Testis (tissue), 2 donors: ENCODE data around the gene ERGIC3.

Experiments
- POLR2A ChIP-seq: fragments of 450-650 bp; IDR thresholded peaks from one replicate; pipeline ENCODE4 v1.6.1; 2017; ENCODE audit warnings: antibody characterized with exemption, mild to moderate bottlenecking, moderate library complexity
- TF ChIP-seq, protein P1 (sequence below), 3 experiments: fragments of 450-650 bp in 2 of 3; fragments of 200-600 bp in 1 of 3; sonication (generic) in 1 of 3; IDR thresholded peaks; one replicate each; pipeline ENCODE4 v1.5.1; 2016 to 2019; ENCODE audit warnings: antibody characterized with exemption in 3 of 3, mild to moderate bottlenecking in 2 of 3, moderate library complexity in 1 of 3

DNA sequence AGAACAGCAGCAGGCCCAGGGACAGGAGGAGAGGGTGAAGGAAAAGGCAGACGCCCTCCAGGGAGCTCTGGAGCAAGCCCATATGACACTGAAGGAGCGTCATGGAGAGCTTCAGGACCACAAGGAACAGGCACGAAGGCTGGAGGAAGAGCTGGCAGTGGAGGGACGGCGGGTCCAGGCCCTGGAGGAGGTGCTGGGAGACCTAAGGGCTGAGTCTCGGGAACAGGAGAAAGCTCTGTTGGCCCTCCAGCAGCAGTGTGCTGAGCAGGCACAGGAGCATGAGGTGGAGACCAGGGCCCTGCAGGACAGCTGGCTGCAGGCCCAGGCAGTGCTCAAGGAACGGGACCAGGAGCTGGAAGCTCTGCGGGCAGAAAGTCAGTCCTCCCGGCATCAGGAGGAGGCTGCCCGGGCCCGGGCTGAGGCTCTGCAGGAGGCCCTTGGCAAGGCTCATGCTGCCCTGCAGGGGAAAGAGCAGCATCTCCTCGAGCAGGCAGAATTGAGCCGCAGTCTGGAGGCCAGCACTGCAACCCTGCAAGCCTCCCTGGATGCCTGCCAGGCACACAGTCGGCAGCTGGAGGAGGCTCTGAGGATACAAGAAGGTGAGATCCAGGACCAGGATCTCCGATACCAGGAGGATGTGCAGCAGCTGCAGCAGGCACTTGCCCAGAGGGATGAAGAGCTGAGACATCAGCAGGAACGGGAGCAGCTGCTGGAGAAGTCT, 37.9 kb upstream of the ERGIC3 start:
- TF ChIP-seq, protein P1, sequence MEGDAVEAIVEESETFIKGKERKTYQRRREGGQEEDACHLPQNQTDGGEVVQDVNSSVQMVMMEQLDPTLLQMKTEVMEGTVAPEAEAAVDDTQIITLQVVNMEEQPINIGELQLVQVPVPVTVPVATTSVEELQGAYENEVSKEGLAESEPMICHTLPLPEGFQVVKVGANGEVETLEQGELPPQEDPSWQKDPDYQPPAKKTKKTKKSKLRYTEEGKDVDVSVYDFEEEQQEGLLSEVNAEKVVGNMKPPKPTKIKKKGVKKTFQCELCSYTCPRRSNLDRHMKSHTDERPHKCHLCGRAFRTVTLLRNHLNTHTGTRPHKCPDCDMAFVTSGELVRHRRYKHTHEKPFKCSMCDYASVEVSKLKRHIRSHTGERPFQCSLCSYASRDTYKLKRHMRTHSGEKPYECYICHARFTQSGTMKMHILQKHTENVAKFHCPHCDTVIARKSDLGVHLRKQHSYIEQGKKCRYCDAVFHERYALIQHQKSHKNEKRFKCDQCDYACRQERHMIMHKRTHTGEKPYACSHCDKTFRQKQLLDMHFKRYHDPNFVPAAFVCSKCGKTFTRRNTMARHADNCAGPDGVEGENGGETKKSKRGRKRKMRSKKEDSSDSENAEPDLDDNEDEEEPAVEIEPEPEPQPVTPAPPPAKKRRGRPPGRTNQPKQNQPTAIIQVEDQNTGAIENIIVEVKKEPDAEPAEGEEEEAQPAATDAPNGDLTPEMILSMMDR (IDR thresholded peaks at IDR 0.05): no peak
- no peak for TF ChIP-seq POLR2A
